ENCODE results near the gene MYO1F. TPM values are rescaled to one million over a fixed set of nuclear protein-coding genes. Genes with fewer than 3 reads are reported as not detected.

Gene MYO1F
- total and polyA plus RNA-seq, 10 of the 15 experiments (the other 5 are each of a cell fraction or from before 2014, with no cell fraction given) = 3.5 to 49.4 (median 31.3) TPM

DNA sequence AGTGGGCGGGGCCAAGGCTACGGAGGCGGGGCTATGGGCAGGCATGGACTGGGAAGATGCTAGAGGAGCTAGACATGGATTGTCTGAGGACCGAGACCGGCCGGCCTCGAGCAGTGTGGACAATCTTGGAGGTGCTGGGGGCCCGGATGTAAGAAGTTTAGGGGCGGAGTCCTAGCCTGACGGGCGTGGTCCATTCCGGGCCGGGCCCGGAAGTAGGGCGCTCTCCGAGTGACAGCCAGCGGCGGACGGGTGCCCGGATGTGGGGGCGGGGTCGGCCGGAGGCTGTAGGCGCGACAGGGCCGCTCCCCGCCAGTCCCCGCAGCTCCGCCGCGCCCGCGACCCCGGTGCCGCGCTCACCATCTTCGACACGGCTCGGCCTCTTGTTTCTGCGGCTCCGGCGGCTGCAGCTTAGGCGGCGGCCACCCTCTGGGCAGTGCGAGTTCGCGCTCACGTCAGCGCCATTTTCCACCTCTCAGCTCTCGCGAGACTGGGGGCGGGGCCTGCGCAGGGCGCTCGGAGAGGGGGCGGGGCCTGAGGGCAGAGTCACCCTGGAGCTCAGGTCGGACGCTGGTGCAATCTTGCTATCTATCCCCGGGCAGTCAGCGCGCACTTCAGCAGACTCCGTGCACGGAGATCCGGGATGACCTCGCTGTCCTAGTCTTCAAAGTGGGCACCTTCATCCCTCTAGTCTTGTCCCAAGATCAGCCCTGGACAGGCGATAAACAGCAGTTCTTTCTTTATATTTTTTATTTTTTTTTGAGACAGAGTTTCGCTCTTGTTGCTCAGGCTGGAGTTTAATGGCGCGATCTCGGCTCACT lies 63.3 kb downstream of the MYO1F start, which contains the start of gene ZNF414:
Gene ZNF414 (minus strand): TSS at position 481 of the 818 bp plus-strand sequence. CDS start 121 bp downstream, at position 360.
- Histone ChIP-seq H2AFZ (ENCODE audit: control insufficient read depth, low read depth, low read length) (peak within 1 kb of the TSS; percentile 79), H3K27ac (ENCODE audit: control insufficient read depth, insufficient read depth) (peak within 1 kb of the TSS; percentile 97), H3K9ac (ENCODE audit: control insufficient read depth, insufficient read depth, low read length) (peak within 1 kb of the TSS; percentile 86), H4K20me1 (ENCODE audit: control insufficient read depth, insufficient read depth) (no peaks in the 10 kb centered on the region), H3K27me3 (replicated peaks in 1 of 2; ENCODE audit: control insufficient read depth in 2 of 2, insufficient read depth in 2 of 2, low read length in 1 of 2) (no peaks in the 10 kb centered on the region), H3K4me3 (peak within 1 kb of the TSS; percentile 67), H3K4me2 (ENCODE audit: control insufficient read depth, insufficient read depth) (peak within 1 kb of the TSS; percentile 97), H3K79me2 (ENCODE audit: control insufficient read depth, insufficient read depth, low read length) (peaks cover 2% of the 10 kb centered on the region), H3K36me3 (ENCODE audit: control insufficient read depth in 2 of 2, insufficient read depth in 2 of 2, low read length in 1 of 2) (no peaks in the 10 kb centered on the region), H3K4me1 (ENCODE audit: control insufficient read depth, insufficient read depth, low read length) (peaks cover 11% of the 10 kb centered on the region; the same call in 1 of the 2 replicates), H3K9me3 (replicated peaks; ENCODE audit: control insufficient read depth, insufficient read depth, low read length) (no peaks in the 10 kb centered on the region)
- intact Hi-C loops (cut with micrococcal nuclease; ENCODE audit: unreplicated experiment) = loop anchor here (2.0 kb wide), 1 partner anchor 63 kb away; the partner anchor contains the start of gene MYO1F
- peak; percentile 95 for FAIRE-seq
- BruUV-seq (replicated peaks) = TSS peak; percentile 89
- POLR2A ChIA-PET = interaction anchor here (0.5 to 2.0 kb wide), 10 partner anchors 8 to 1958 kb away, joined by 3 to 11 read pairs (median 6); partner anchors contain the start of genes HNRNPM, MARCHF2, MYO1F and NDUFA7
- CTCF ChIA-PET = interaction anchor here (0.6 to 1.9 kb wide), 12 partner anchors 8 to 637 kb away, joined by 3 to 18 read pairs (median 4); partner anchors contain the start of genes ELAVL1, HNRNPM, MARCHF2 and RAB11B
- ATAC-seq = peak; percentile 98
- peak; percentile 60 for DNase-seq (ENCODE audit: low read depth, low spot score)
- in situ Hi-C loops (cut with MboI) = no loop called here
- RAD21 ChIA-PET (ENCODE audit: unreplicated experiment) = interaction anchor here (0.7 to 2.5 kb wide), 11 partner anchors 11 to 124 kb away, joined by 3 to 17 read pairs (median 4); partner anchors contain the start of genes MARCHF2, MYO1F and RAB11B
- SMC1A ChIA-PET (ENCODE audit: uncharacterized antibody, unreplicated experiment) = interaction anchor here (0.8 to 1.5 kb wide), 5 partner anchors 14 to 102 kb away, joined by 3 to 5 read pairs (median 4); partner anchors contain the start of gene HNRNPM
- 1% methylated on average over 53 of the region's 70 CpGs for WGBS (ENCODE audit: insufficient coverage, insufficient replicate concordance, low lambda C conversion rate, missing lambda C conversion rate)
- peak; percentile 51; the same call in 1 of the 2 replicates for TF ChIP-seq CBFB (IDR thresholded peaks at IDR 0.05; ENCODE audit: low read depth)
- TF ChIP-seq SPI1 (IDR thresholded peaks at IDR 0.05; ENCODE audit: borderline replicate concordance, insufficient read depth, low read depth, low read length) = peak; percentile 14; the same call in 1 of the 2 replicates
- TF ChIP-seq CHD1 (IDR thresholded peaks at IDR 0.05; ENCODE audit: low read depth, low read length) = 0 out of 2 replicates have a peak, but pooled peaks have one; percentile 14
- TF ChIP-seq SIN3A (IDR thresholded peaks at IDR 0.05; ENCODE audit: low read depth, low read length) = peak; percentile 74; the same call in 1 of the 2 replicates
- no peak for TF ChIP-seq ESRRA (IDR thresholded peaks at IDR 0.05; ENCODE audit: low read length)
- TF ChIP-seq ZBTB11 (CRISPR knock-in tag; IDR thresholded peaks at IDR 0.05) = no peak
- TF ChIP-seq, protein P1, sequence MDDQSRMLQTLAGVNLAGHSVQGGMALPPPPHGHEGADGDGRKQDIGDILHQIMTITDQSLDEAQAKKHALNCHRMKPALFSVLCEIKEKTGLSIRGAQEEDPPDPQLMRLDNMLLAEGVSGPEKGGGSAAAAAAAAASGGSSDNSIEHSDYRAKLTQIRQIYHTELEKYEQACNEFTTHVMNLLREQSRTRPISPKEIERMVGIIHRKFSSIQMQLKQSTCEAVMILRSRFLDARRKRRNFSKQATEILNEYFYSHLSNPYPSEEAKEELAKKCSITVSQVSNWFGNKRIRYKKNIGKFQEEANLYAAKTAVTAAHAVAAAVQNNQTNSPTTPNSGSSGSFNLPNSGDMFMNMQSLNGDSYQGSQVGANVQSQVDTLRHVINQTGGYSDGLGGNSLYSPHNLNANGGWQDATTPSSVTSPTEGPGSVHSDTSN (IDR thresholded peaks at IDR 0.05; ENCODE audit: insufficient replicate concordance, low read depth, low read length) = peak; percentile 89
- no peak for TF ChIP-seq ZBED1 (IDR thresholded peaks at IDR 0.05; ENCODE audit: borderline replicate concordance)
- TF ChIP-seq, protein P2, sequence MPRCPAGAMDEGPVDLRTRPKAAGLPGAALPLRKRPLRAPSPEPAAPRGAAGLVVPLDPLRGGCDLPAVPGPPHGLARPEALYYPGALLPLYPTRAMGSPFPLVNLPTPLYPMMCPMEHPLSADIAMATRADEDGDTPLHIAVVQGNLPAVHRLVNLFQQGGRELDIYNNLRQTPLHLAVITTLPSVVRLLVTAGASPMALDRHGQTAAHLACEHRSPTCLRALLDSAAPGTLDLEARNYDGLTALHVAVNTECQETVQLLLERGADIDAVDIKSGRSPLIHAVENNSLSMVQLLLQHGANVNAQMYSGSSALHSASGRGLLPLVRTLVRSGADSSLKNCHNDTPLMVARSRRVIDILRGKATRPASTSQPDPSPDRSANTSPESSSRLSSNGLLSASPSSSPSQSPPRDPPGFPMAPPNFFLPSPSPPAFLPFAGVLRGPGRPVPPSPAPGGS (IDR thresholded peaks at IDR 0.05; ENCODE audit: borderline replicate concordance, insufficient read depth, low read depth, low read length, poor library complexity, severe bottlenecking) = no peak
- TF ChIP-seq TARDBP (IDR thresholded peaks at IDR 0.05; ENCODE audit: borderline replicate concordance) = 0 out of 2 replicates have a peak, but pooled peaks have one; percentile 10
- no peak for TF ChIP-seq EED (IDR thresholded peaks at IDR 0.05; ENCODE audit: low read depth)
- no peak for TF ChIP-seq SUPT20H (IDR thresholded peaks at IDR 0.05; ENCODE audit: borderline replicate concordance, control insufficient read depth, low read depth, low read length)
- peak; percentile 91 for TF ChIP-seq POLR2AphosphoS2 (IDR thresholded peaks at IDR 0.05; ENCODE audit: low read depth, low read length)
- TF ChIP-seq EZH2 (IDR thresholded peaks at IDR 0.05; ENCODE audit: borderline replicate concordance, control insufficient read depth, low read depth, low read length) = no peak
- TF ChIP-seq BACH1 (IDR thresholded peaks at IDR 0.05; ENCODE audit: borderline replicate concordance) = peak; percentile 80
- TF ChIP-seq KLF5 (IDR thresholded peaks at IDR 0.05; ENCODE audit: partially characterized antibody) = peak; percentile 41
